Neural cell (in vitro differentiated cells): ENCODE measurements around the gene NADK2. TPM values are rescaled to one million over a fixed set of nuclear protein-coding genes. Genes with fewer than 3 reads are reported as not detected.

Source experiments
- H2AFZ ChIP-seq: fragments of 200-600, 300-800 bp; sonication (generic), shearing (Covaris generic); 2 replicates; pipeline ENCODE4 v1.6.0; 2014; ENCODE audit warnings: low read depth, mild to moderate bottlenecking, antibody characterized with exemption, low read length, moderate library complexity
- H3F3A ChIP-seq: fragments of 200-600 bp; shearing (Covaris generic); 2 replicates; pipeline ENCODE4 v1.6.1; 2016; ENCODE audit warnings: mild to moderate bottlenecking, moderate library complexity, mixed read lengths, antibody characterized with exemption, low read length; ENCODE audit not compliant: insufficient read depth, poor library complexity, severe bottlenecking
- H3K27ac ChIP-seq: fragments of 200-600, 300-800 bp; sonication (generic), shearing (Covaris generic); 2 replicates; pipeline ENCODE4 v1.5.1; 2014; ENCODE audit warnings: mild to moderate bottlenecking, low read length, moderate library complexity
- H3K27me3 ChIP-seq: fragments of 300-800, 200-600 bp; sonication (generic), shearing (Covaris generic); 2 replicates; pipeline ENCODE4 v1.6.0; 2014; ENCODE audit warnings: mild to moderate bottlenecking, low read depth, low read length, moderate library complexity; ENCODE audit not compliant: insufficient read depth
- H3K36me3 ChIP-seq: fragments of 300-800, 200-600 bp; sonication (generic), shearing (Covaris generic); 2 replicates; pipeline ENCODE4 v1.5.1; 2014; ENCODE audit warnings: mild to moderate bottlenecking, antibody characterized with exemption, low read length, moderate library complexity; ENCODE audit not compliant: insufficient read depth
- H3K4me2 ChIP-seq: fragments of 300-800, 200-600 bp; sonication (generic), shearing (Covaris generic); 2 replicates; pipeline ENCODE4 v1.6.0; 2014; ENCODE audit warnings: mild to moderate bottlenecking, low read length
- H3K4me3 ChIP-seq: fragments of 300-800, 200-600 bp; sonication (generic), shearing (Covaris generic); 2 replicates; pipeline ENCODE4 v1.5.1; 2014; ENCODE audit warnings: mild to moderate bottlenecking, low read length, moderate library complexity
- H3K79me2 ChIP-seq: fragments of 200-600 bp; shearing (Covaris generic); replicated peaks from 2 replicates; pipeline ENCODE4 v1.6.0; 2014; ENCODE audit warnings: mild to moderate bottlenecking, low read length, moderate library complexity; ENCODE audit not compliant: insufficient read depth
- H3K9ac ChIP-seq: fragments of 300-800, 200-600 bp; sonication (generic), shearing (Covaris generic); 2 replicates; pipeline ENCODE4 v1.6.1; 2016; ENCODE audit warnings: mild to moderate bottlenecking, low read length, mixed read lengths
- H3K9me2 ChIP-seq: fragments of 200-600 bp; shearing (Covaris generic); 2 replicates; pipeline ENCODE4 v1.6.1; 2016; ENCODE audit warnings: mild to moderate bottlenecking, low read length, mixed read lengths; ENCODE audit not compliant: insufficient read depth
- H3K9me3 ChIP-seq: fragments of 200-600, 300-800 bp; sonication (generic), shearing (Covaris generic); 2 replicates; pipeline ENCODE4 v1.6.1; 2016; ENCODE audit warnings: mild to moderate bottlenecking, mixed run types, low read length, moderate library complexity, mixed read lengths
- H4K20me1 ChIP-seq: fragments of 200-600 bp; shearing (Covaris generic); 2 replicates; pipeline ENCODE4 v1.6.1; 2016; ENCODE audit warnings: mild to moderate bottlenecking, mixed run types; ENCODE audit not compliant: insufficient read depth
- EP300 ChIP-seq: fragments of 450-650 bp; conservative IDR thresholded peaks from 2 replicates; pipeline ENCODE4 v1.6.1; 2014; ENCODE audit warnings: antibody characterized with exemption, mild to moderate bottlenecking, moderate library complexity; ENCODE audit not compliant: poor library complexity, severe bottlenecking
- EZH2 ChIP-seq: fragments of 200-600, 300-800 bp; shearing (Covaris generic), sonication (generic); IDR thresholded peaks from 2 replicates; pipeline ENCODE4 v1.6.1; 2014; ENCODE audit warnings: antibody characterized with exemption, low read length, borderline replicate concordance, mild to moderate bottlenecking; ENCODE audit not compliant: insufficient read depth, poor library complexity, severe bottlenecking
- MXI1 ChIP-seq: fragments of 450-650 bp; conservative IDR thresholded peaks from 2 replicates; pipeline ENCODE4 v1.6.1; 2014; ENCODE audit warnings: antibody characterized with exemption, mild to moderate bottlenecking; ENCODE audit not compliant: poor library complexity, severe bottlenecking
- POLR2AphosphoS5 ChIP-seq: IDR thresholded peaks from 2 replicates; pipeline ENCODE4 v1.6.1; 2012
- RAD21 ChIP-seq: fragments of 450-650 bp; conservative IDR thresholded peaks from 2 replicates; pipeline ENCODE4 v1.6.1; 2014; ENCODE audit warnings: antibody characterized with exemption, mild to moderate bottlenecking, moderate library complexity
- SMC3 ChIP-seq: fragments of 450-650 bp; conservative IDR thresholded peaks from 2 replicates; pipeline ENCODE4 v1.6.1; 2014; ENCODE audit warnings: antibody characterized with exemption, mild to moderate bottlenecking, moderate library complexity; ENCODE audit not compliant: poor library complexity
- TAF1 ChIP-seq: IDR thresholded peaks from 2 replicates; pipeline ENCODE4 v1.6.1; 2012; ENCODE audit warnings: low read depth
- polyA plus RNA-seq: library from polyadenylated mRNA; depleted of rRNA; stranded (reverse); fragments of >200 nt; gene quantifications from 2 replicates; pipeline ENCODE4 v1.2.3, GENCODE V29; 2014
- TF ChIP-seq, protein P1 (sequence below): fragments of 450-650 bp; IDR thresholded peaks from 2 replicates; pipeline ENCODE4 v1.5.1; 2014; ENCODE audit warnings: antibody characterized with exemption, mild to moderate bottlenecking, moderate library complexity; ENCODE audit not compliant: poor library complexity, severe bottlenecking
- TF ChIP-seq, protein P2 (sequence below): IDR thresholded peaks from 2 replicates; pipeline ENCODE4 v1.6.1; 2012; ENCODE audit warnings: borderline replicate concordance

Gene NADK2
- polyA plus RNA-seq, 1 donor from 2014 or later = 66.8 TPM

DNA sequence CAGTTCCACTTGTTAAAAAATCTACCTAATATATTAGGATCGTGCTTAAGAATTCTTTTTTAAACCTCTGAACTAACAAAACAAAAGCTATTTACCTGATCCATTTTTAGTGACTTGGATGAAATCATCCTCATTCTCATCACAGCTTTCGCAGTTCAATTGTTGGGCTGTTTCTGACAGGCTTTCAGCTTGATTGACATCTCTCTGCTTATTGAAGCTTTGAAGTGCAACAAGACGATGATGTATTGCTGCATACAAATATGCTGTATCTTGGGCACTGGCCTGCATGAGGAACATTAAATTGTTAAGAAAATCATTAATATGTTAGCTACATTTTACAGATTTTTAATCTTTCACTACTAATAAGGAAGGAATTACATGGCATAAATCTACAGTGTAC lies 9.5 kb upstream of the NADK2 start:
- TF ChIP-seq EP300 = peak; percentile 95
- peak; percentile 84 for TF ChIP-seq POLR2AphosphoS5
- no peak for TF ChIP-seq RAD21
- TF ChIP-seq, protein P1, sequence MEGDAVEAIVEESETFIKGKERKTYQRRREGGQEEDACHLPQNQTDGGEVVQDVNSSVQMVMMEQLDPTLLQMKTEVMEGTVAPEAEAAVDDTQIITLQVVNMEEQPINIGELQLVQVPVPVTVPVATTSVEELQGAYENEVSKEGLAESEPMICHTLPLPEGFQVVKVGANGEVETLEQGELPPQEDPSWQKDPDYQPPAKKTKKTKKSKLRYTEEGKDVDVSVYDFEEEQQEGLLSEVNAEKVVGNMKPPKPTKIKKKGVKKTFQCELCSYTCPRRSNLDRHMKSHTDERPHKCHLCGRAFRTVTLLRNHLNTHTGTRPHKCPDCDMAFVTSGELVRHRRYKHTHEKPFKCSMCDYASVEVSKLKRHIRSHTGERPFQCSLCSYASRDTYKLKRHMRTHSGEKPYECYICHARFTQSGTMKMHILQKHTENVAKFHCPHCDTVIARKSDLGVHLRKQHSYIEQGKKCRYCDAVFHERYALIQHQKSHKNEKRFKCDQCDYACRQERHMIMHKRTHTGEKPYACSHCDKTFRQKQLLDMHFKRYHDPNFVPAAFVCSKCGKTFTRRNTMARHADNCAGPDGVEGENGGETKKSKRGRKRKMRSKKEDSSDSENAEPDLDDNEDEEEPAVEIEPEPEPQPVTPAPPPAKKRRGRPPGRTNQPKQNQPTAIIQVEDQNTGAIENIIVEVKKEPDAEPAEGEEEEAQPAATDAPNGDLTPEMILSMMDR = no peak
- TF ChIP-seq, protein P2, sequence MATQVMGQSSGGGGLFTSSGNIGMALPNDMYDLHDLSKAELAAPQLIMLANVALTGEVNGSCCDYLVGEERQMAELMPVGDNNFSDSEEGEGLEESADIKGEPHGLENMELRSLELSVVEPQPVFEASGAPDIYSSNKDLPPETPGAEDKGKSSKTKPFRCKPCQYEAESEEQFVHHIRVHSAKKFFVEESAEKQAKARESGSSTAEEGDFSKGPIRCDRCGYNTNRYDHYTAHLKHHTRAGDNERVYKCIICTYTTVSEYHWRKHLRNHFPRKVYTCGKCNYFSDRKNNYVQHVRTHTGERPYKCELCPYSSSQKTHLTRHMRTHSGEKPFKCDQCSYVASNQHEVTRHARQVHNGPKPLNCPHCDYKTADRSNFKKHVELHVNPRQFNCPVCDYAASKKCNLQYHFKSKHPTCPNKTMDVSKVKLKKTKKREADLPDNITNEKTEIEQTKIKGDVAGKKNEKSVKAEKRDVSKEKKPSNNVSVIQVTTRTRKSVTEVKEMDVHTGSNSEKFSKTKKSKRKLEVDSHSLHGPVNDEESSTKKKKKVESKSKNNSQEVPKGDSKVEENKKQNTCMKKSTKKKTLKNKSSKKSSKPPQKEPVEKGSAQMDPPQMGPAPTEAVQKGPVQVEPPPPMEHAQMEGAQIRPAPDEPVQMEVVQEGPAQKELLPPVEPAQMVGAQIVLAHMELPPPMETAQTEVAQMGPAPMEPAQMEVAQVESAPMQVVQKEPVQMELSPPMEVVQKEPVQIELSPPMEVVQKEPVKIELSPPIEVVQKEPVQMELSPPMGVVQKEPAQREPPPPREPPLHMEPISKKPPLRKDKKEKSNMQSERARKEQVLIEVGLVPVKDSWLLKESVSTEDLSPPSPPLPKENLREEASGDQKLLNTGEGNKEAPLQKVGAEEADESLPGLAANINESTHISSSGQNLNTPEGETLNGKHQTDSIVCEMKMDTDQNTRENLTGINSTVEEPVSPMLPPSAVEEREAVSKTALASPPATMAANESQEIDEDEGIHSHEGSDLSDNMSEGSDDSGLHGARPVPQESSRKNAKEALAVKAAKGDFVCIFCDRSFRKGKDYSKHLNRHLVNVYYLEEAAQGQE = peak; percentile 51
- no peak for TF ChIP-seq MXI1
- Histone ChIP-seq H3K4me3 (peak overlapping the region; percentile 45), H3K27me3 (no peaks in the 10 kb centered on the region), H3K9me2 (no peaks in the 10 kb centered on the region), H3K27ac (peak overlapping the region; percentile 86), H3K36me3 (no peaks in the 10 kb centered on the region), H4K20me1 (no peaks in the 10 kb centered on the region), H3F3A (no peaks in the 10 kb centered on the region), H3K4me2 (peak overlapping the region; percentile 22), H2AFZ (no peak overlapping the region), H3K79me2 (no peaks in the 10 kb centered on the region), H3K9ac (peak overlapping the region; percentile 47), H3K9me3 (no peaks in the 10 kb centered on the region)

DNA sequence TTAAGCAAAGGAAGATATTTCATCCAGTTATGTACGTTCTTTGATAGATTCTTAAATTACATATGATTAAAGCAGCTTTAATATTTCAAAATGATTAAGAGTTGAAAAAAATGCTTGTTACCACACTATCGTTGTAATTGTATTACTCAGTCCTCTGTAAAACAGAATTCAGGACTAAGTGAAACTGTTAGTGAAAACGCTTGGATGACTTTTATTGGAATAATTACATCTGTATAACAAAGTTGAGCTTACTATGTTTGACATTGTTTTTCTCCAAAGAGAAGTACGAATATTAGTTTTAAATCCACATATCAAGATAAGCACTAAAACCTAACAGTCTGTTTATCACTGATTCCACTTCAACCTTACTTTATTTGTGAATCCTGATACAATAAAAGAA lies 8.7 kb upstream of the NADK2 start:
- no peaks in the 10 kb centered on the region for H3K79me2 ChIP-seq
- no peaks in the 10 kb centered on the region for H3K9me3 ChIP-seq
- H3K4me3 ChIP-seq = peak overlapping the region; percentile 45
- no peak overlapping the region for H2AFZ ChIP-seq
- H3K27ac ChIP-seq = peak overlapping the region; percentile 86
- no peaks in the 10 kb centered on the region for H3F3A ChIP-seq
- H3K36me3 ChIP-seq = no peaks in the 10 kb centered on the region
- no peaks in the 10 kb centered on the region for H4K20me1 ChIP-seq
- H3K4me2 ChIP-seq = peak overlapping the region; percentile 22
- peak overlapping the region; percentile 36 for H3K9ac ChIP-seq
- H3K27me3 ChIP-seq = no peaks in the 10 kb centered on the region
- TF ChIP-seq MXI1 = no peak
- TF ChIP-seq EZH2 = no peak
- TF ChIP-seq TAF1 = no peak
- no peaks in the 10 kb centered on the region for H3K9me2 ChIP-seq

DNA sequence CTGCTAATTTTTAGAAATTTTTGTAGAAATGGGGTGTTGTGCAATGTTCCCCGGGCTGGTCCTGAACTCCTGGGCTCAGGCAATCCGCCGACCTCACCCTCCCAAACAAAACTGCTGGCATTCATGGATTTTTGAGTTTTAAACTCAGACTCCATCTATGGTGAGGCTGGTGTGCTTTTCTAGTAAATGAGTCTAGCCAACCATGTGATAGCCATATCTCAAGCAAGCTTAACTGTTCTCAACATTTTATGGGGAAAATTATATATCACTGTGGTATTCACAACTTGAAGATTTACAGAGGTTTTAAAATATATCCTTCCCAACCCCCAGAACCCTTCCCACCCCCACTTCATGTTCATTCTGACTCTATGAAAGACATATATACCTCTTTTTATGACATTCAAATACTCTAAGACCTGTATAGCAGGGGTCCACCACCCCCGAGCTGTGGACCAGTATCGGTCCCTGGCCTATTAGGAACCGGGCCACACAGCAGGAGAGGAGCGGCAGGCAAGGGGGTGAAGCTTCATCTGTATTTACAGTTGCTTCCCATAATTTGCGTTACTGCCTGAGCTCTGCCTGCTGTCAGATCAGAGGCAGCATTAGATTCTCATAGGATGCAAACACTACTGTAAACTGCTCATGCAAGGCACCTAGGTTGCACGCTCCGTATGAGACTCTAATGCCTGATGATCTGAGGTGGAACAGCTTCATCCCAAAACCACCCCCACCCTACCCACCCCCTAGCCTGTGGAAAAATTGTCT lies 4.5 kb upstream of the NADK2 start:
- Histone ChIP-seq H3K9me3 (no peaks in the 10 kb centered on the region), H3K4me3 (no peak overlapping the region), H3F3A (no peaks in the 10 kb centered on the region), H3K36me3 (no peaks in the 10 kb centered on the region), H3K27me3 (no peaks in the 10 kb centered on the region), H3K27ac (no peak overlapping the region), H2AFZ (no peak overlapping the region), H3K4me2 (no peak overlapping the region), H4K20me1 (no peaks in the 10 kb centered on the region), H3K79me2 (no peaks in the 10 kb centered on the region), H3K9me2 (no peaks in the 10 kb centered on the region), H3K9ac (no peak overlapping the region)
- TF ChIP-seq POLR2AphosphoS5 = no peak
- no peak for TF ChIP-seq MXI1
- TF ChIP-seq EP300 = no peak
- no peak for TF ChIP-seq TAF1
- no peak for TF ChIP-seq EZH2
- TF ChIP-seq, protein P2 = no peak
- no peak for TF ChIP-seq SMC3
- TF ChIP-seq, protein P1 = no peak
- TF ChIP-seq RAD21 = no peak
